AG09309 (cell line): Measurements from ENCODE around the gene RAD51B.

ENCODE experiments used
- DNase-seq: peaks from one replicate; pipeline ENCODE4 v3.0.0-alpha.2; 2010; ENCODE audit warnings: low read depth
- H3K4me3 ChIP-seq: 2 replicates; pipeline ENCODE4 v1.5.1; 2011; ENCODE audit warnings: mild to moderate bottlenecking, low read depth, low read length, moderate library complexity; ENCODE audit not compliant: control insufficient read depth
- TF ChIP-seq, protein P1 (sequence below): IDR thresholded peaks from 2 replicates; pipeline ENCODE4 v1.5.1; 2011; ENCODE audit warnings: mild to moderate bottlenecking, low read depth, low read length, inconsistent platforms; ENCODE audit not compliant: insufficient read depth, control insufficient read depth; ENCODE audit errors: missing control alignments

The RAD51B gene

DNA sequence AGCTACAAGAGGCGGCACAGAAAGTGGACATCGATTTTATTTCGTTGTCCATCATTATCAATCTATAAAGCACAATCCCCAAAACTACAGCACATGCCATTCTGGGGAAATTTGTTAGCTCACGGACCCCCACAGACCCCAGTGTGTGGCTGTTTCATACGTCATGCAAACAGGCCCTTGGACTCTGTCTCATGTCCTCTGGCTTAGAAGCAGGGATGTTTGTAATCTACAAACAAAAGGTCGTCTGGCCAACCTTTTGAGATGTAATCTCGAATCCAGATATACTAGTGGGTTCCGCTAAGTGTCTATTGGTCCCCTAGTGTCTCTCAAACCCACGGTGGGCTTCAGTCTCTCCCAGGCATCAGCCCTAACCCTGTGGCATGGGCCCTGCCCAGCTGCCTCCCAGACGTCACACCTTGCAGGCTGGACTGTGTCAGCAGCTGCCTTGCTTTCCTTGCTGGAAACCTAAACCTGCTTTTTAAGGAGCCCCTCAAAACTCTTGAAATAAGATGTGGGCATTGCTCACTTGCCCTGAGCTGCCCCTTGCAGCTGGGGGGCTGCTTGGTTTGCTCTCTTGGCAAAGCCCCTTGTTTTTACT, 752.4 kb downstream of the RAD51B start:
- H3K4me3 ChIP-seq = no peak overlapping the region
- TF ChIP-seq, protein P1, sequence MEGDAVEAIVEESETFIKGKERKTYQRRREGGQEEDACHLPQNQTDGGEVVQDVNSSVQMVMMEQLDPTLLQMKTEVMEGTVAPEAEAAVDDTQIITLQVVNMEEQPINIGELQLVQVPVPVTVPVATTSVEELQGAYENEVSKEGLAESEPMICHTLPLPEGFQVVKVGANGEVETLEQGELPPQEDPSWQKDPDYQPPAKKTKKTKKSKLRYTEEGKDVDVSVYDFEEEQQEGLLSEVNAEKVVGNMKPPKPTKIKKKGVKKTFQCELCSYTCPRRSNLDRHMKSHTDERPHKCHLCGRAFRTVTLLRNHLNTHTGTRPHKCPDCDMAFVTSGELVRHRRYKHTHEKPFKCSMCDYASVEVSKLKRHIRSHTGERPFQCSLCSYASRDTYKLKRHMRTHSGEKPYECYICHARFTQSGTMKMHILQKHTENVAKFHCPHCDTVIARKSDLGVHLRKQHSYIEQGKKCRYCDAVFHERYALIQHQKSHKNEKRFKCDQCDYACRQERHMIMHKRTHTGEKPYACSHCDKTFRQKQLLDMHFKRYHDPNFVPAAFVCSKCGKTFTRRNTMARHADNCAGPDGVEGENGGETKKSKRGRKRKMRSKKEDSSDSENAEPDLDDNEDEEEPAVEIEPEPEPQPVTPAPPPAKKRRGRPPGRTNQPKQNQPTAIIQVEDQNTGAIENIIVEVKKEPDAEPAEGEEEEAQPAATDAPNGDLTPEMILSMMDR = no peak
- DNase-seq = no peak

DNA sequence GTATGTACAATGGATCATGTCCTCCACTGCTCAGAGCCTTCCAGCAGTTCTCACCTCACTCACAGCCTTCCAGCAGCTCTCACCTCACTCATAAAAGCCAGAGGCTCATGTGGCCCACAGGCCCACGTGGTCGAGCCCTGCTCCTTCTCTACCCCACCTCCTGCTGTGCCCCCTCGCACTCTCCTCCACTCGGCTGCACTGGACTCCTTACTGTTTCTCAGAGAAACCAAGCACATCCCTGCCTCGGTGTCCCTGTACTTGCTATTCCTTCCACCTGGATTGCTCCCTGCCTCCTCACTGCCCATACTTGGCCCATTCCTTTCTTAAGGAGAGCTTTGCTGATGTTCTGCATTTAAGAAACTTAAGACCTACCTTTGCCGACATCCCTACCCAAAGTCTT, 753.5 kb downstream of the RAD51B start:
- TF ChIP-seq, protein P1 = no peak
- H3K4me3 ChIP-seq = no peak overlapping the region
- no peak for DNase-seq

DNA sequence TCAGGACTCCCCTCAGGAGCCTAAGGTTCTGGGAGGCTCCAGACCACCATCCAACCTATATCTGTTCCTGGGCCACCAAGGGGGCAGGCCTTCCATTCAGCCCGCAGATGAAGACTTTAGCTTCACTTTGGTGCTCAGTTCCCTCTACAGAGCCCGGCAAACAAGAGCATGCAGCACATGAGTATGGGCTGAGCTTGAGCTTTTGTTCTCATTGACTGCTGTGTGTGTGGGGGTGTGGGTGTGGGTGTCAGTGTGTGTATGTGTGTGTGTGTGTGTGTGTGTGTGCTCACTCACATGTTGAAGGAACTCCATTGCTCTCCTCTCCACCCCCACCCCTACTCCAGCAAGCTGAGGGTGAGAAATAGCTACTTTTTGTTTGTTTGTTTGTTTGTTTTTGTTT, 754.1 kb downstream of the RAD51B start:
- TF ChIP-seq, protein P1 = no peak
- H3K4me3 ChIP-seq = no peak overlapping the region
- DNase-seq = no peak

DNA sequence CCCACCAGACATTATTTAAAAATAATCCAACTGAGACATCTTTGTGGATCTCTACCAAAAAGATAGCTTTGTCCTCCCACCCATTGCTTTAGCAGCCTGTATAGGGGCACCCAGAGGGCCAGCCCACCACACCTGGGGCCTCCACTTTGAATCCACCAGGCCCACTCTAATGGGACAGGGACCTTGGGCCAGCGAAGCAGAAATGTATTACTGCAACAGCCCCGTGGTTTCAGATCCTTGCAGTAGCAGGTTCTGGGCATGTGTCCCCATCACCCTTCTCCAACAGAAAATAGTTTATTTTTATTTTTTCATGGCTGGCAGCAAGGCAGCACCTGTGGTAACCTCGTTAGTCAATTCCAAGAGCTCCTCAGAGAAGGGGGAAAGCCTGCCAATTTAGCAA, 754.9 kb downstream of the RAD51B start:
- TF ChIP-seq, protein P1 = no peak
- DNase-seq = no peak
- no peak overlapping the region for H3K4me3 ChIP-seq

DNA sequence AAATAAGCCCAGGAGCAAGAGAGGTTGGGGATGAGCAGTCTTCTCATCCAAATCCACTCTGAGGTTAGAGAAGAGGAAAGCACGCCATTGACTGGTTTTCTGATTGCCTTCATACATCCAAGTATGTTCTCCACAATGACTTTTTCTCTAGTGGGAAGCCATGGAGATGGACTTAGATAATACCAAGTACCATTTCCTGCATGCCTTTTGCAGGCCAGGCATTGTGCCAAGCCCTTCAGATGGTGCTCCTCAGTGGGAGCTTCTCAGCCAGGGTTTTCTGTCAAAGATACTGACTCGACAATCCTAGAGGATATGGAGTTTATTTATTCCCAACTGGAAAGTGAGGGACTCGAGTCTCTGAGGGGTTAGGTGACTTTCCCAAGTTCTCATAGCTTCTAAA, 755.3 kb downstream of the RAD51B start:
- DNase-seq = no peak
- H3K4me3 ChIP-seq = no peak overlapping the region
- TF ChIP-seq, protein P1 = no peak

DNA sequence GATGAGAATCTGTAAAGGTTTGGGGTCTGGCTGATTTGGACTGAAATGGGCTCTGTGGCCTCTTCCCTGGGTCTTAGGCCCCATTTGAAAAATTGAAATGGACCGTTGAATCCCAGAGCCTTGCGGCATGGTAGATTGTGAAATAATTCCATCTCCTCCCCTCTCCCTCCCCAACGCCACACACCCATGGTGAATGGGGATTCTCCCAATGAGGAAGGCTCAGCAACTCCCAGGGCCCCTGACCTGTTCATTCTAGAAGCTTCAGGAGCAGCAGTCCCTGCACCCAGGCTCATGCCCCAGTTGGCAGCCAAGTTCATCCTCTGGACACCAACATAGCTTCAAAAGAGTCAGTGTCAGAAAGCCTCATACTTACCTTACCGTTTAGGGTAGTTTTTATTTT, 755.8 kb downstream of the RAD51B start:
- TF ChIP-seq, protein P1 = no peak
- no peak for DNase-seq

DNA sequence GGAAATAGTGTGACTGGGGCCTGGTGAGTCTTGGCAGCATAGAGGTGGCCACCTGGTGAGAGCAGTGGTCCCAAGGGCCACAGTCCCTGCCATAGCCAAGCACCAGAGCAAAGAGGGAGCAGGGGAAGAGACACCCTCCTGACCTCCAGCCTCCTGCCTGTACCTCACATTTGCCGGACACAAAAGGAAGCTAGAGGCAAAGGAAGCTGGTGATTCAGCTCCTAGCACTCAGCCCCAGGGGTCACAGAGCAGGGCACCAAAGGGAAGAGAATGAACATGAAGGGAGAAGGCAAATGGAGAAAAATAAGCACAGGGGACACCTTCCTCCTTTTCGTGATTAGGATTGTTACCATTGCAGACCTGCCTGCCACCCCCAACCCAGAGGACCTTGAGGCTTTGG, 756.5 kb downstream of the RAD51B start:
- TF ChIP-seq, protein P1 = no peak
- no peak overlapping the region for H3K4me3 ChIP-seq
- DNase-seq = no peak

More for the DNA sequence above, 755.8 kb downstream of the RAD51B start:
- no peak overlapping the region for H3K4me3 ChIP-seq
